Measurements from ENCODE around the gene COX15. TPM values are rescaled to one million over a fixed set of nuclear protein-coding genes. Genes with fewer than 3 reads are reported as not detected.
"Not testable (repeated sequence)": the region's sequence is repeated elsewhere in the genome, so short reads cannot be mapped to it uniquely, and the experiment has no call there.

Gene COX15
- total RNA-seq (2014; rRNA removed; shearing (Covaris generic)): 32.7 and 39.0 TPM in 2 replicates

GRCh38 chr10:99732033-99732842 is at the start of gene COX15, which contains the start of gene CUTC:
TSS of gene COX15 (minus strand) at chr10:99732127. CDS start at chr10:99732049, 78 bp downstream.
TSS of gene CUTC (plus strand) at chr10:99732234. CDS start at chr10:99732349, 115 bp downstream.
- DNase-seq (ENCODE audit: low read depth): peak; percentile 95

GRCh38 chr10:99779335-99779734 is 47.4 kb upstream of the COX15 start:
- DNase-seq (ENCODE audit: low read depth): peak; percentile 67

- DNase-seq (ENCODE audit: low read depth): no peak
Observed at GRCh38 chr10:99777918-99778714, 46.2 kb upstream of the COX15 start.

GRCh38 chr10:99775850-99776249 is 43.9 kb upstream of the COX15 start:
- peak; percentile 61 for DNase-seq (ENCODE audit: low read depth)

GRCh38 chr10:99770408-99771045 is 38.6 kb upstream of the COX15 start:
- DNase-seq (ENCODE audit: low read depth): no peak

- DNase-seq (ENCODE audit: low read depth): no peak
Observed at GRCh38 chr10:99769706-99770105, 37.8 kb upstream of the COX15 start.

GRCh38 chr10:99768556-99768955 is 36.6 kb upstream of the COX15 start:
- DNase-seq (ENCODE audit: low read depth): no peak

- DNase-seq (ENCODE audit: low read depth): no peak
Observed at GRCh38 chr10:99767901-99768300, 36.0 kb upstream of the COX15 start.

- DNase-seq (ENCODE audit: low read depth): no peak
Observed at GRCh38 chr10:99766302-99766681, 34.4 kb upstream of the COX15 start.

GRCh38 chr10:99765672-99766301 is 33.9 kb upstream of the COX15 start:
- DNase-seq (ENCODE audit: low read depth): no peak

GRCh38 chr10:99761365-99761764 is 29.4 kb upstream of the COX15 start:
- DNase-seq (ENCODE audit: low read depth): no peak

GRCh38 chr10:99760321-99760720 is 28.4 kb upstream of the COX15 start:
- DNase-seq (ENCODE audit: low read depth): no peak

GRCh38 chr10:99758211-99758891 is 26.4 kb upstream of the COX15 start:
- DNase-seq (ENCODE audit: low read depth): no peak

GRCh38 chr10:99756159-99756558 is 24.2 kb upstream of the COX15 start:
- no peak for DNase-seq (ENCODE audit: low read depth)

GRCh38 chr10:99754670-99755069 is 22.7 kb upstream of the COX15 start:
- DNase-seq (ENCODE audit: low read depth): no peak

GRCh38 chr10:99750641-99751040 is 18.7 kb upstream of the COX15 start:
- DNase-seq (ENCODE audit: low read depth): no peak

GRCh38 chr10:99748823-99749451 is 17.0 kb upstream of the COX15 start:
- DNase-seq (ENCODE audit: low read depth): no peak

- not testable (repeated sequence) for DNase-seq (ENCODE audit: low read depth)
Observed at GRCh38 chr10:99746166-99746565, 14.2 kb upstream of the COX15 start.

- DNase-seq (ENCODE audit: low read depth): no peak
Observed at GRCh38 chr10:99743841-99744240, 11.9 kb upstream of the COX15 start.

- no peak for DNase-seq (ENCODE audit: low read depth)
Observed at GRCh38 chr10:99742701-99743100, 10.8 kb upstream of the COX15 start.

- no peak for DNase-seq (ENCODE audit: low read depth)
Observed at GRCh38 chr10:99742254-99742653, 10.3 kb upstream of the COX15 start.
